Measurements from ENCODE around the gene ARHGAP6. TPM values are rescaled to one million over a fixed set of nuclear protein-coding genes. Genes with fewer than 3 reads are reported as not detected.

ARHGAP6 gene
- total RNA-seq, 4 donors from 2014 or later = 0.64 to 9.5 (median 2.3) TPM

DNA sequence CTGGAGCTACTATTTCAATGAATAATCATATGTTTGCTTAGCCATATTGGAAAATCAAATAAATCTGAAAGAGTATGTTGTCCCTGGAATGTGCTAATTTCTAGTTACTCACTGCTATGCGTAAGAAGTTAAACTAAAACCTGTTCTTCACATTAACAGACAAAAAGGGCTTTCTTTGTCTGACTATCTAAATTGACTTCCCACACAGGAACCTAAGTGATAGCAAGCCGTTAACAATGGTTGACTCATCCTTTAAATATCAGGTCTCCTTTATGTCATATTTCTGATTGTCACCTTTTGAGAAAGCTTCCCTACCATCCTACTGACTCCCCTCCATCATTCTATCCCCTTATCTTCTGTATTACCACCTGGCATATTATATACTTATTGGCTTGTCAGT lies 291.1 kb downstream of the ARHGAP6 start:
- no peaks in the 10 kb centered on the region for H3K36me3 ChIP-seq
- no peak for DNase-seq
- WGBS, 2 donors = 46 to 65% methylated on average over 2 of the region's 2 CpGs
- H3K4me3 ChIP-seq = no peak overlapping the region
- H3K9me3 ChIP-seq = peaks cover 0 to 3% (median 0%) of the 10 kb centered on the region in 3 donors
- no peaks in the 10 kb centered on the region for H3K4me1 ChIP-seq
- no peak overlapping the region for H3K27ac ChIP-seq
- no peaks in the 10 kb centered on the region for H3K27me3 ChIP-seq
- TF ChIP-seq POLR2A (IDR thresholded peaks at IDR 0.05) = no peak
- TF ChIP-seq, protein P1, sequence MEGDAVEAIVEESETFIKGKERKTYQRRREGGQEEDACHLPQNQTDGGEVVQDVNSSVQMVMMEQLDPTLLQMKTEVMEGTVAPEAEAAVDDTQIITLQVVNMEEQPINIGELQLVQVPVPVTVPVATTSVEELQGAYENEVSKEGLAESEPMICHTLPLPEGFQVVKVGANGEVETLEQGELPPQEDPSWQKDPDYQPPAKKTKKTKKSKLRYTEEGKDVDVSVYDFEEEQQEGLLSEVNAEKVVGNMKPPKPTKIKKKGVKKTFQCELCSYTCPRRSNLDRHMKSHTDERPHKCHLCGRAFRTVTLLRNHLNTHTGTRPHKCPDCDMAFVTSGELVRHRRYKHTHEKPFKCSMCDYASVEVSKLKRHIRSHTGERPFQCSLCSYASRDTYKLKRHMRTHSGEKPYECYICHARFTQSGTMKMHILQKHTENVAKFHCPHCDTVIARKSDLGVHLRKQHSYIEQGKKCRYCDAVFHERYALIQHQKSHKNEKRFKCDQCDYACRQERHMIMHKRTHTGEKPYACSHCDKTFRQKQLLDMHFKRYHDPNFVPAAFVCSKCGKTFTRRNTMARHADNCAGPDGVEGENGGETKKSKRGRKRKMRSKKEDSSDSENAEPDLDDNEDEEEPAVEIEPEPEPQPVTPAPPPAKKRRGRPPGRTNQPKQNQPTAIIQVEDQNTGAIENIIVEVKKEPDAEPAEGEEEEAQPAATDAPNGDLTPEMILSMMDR (IDR thresholded peaks at IDR 0.05) = no peak
- intact Hi-C loops (cut with DNase I) = no loop called here

DNA sequence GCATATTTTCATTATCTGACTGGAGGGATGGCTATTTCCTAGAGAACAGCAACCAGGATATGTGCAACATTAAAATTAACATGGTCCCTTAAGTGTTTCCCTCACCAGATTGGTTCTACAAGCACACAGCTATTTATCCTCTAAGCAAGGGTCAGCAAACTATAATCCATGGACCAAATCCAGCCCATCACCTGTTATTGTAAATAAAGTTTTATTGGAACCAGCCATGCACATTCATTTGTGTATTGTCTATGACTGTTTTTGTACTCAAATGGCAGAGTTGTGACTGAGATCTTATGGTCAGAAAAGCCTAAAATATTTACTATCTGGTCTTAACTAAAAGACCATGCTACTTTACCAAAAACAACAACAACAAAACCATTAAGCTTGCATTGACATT lies 294.6 kb downstream of the ARHGAP6 start:
- DNase-seq = no peak
- Histone ChIP-seq H3K27ac (no peak overlapping the region), H3K27me3 (no peaks in the 10 kb centered on the region), H3K36me3 (no peaks in the 10 kb centered on the region), H3K4me3 (no peak overlapping the region), H3K4me1 (no peaks in the 10 kb centered on the region), H3K9me3 (no peaks in the 10 kb centered on the region)
- no peak for TF ChIP-seq POLR2A (IDR thresholded peaks at IDR 0.05)
- TF ChIP-seq, protein P1 (IDR thresholded peaks at IDR 0.05) = no peak
- intact Hi-C loops (cut with DNase I) = no loop called here

DNA sequence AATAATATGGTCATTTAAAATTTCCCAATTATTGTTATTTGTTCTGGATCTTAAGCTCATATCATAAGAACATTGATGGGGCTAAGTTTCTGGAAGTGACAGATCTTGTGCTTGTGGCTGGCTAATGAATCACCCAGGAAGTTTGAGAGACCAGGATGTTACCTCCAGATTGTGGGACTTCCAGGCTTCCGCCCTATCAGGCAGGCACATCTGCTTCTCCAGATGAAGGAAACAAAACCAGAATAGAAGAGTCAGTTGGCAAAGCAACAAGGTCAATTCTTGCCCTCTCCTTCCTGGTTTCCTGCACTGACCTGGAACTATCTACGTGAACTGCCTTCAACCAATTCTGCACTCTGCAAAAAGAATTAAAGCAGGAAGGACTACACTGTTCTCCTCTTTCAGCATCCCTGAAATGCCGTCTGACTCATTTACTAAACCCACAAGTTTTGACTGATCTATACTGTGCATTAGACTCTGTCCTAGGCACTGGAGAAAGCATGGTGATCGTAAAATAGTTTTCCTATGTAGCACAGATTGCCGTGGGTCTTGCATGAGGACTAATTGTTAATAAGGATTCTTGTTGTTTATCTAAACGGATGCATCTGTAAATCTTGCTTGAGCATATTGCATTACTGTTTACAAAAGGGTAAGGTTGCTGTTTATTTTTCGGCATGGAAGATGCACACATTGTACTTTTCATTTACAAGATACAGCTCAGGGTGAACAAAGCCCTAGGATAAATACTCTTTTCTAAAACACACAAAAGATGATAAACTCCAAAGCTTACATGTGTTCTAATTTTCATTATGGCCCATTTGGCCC lies 297.9 kb downstream of the ARHGAP6 start:
- H3K27ac ChIP-seq = no peak overlapping the region
- no peaks in the 10 kb centered on the region for H3K36me3 ChIP-seq
- no peak for TF ChIP-seq POLR2A (IDR thresholded peaks at IDR 0.05)
- TF ChIP-seq, protein P1 (IDR thresholded peaks at IDR 0.05) = no peak
- H3K4me3 ChIP-seq = no peak overlapping the region
- WGBS, 2 donors = 59 to 73% methylated on average over 6 to 7 of the region's 7 CpGs
- H3K4me1 ChIP-seq = no peaks in the 10 kb centered on the region
- H3K27me3 ChIP-seq = no peaks in the 10 kb centered on the region
- no peaks in the 10 kb centered on the region for H3K9me3 ChIP-seq
- intact Hi-C loops (cut with DNase I) = no loop called here
- no peak for DNase-seq

DNA sequence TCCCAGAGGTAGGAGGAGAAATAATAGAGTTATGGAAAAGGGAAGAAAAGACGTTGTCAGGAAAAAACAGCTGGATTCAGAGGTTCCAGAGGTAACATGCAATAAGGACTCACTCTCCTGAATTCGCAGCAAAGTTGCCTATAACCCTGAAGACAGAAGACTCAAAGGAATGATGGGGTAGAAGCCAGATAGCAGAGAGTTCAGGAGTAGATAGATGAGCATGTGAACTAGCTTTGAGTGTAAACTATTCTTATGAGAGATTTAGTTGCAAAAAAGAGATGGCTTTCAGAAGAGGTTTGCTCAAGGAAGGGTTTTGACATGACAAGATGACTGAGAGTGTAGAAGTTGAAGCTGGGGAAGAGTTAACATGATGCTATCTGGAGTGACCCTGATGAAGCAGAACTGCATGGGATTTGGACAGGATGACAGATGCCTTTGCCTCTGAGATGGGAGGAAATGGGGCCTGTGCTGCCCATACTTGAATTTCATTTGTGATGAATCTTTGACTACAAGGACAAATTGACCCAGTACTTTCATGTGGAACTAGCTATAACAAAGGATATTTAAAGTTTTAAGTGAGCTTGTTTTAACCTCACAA lies 298.6 kb downstream of the ARHGAP6 start:
- no peaks in the 10 kb centered on the region for H3K27me3 ChIP-seq
- no peak overlapping the region for H3K4me3 ChIP-seq
- 30 to 74% methylated on average over 2 of the region's 2 CpGs for WGBS, 2 donors
- no peak for DNase-seq
- no peaks in the 10 kb centered on the region for H3K9me3 ChIP-seq
- intact Hi-C loops (cut with DNase I) = no loop called here
- H3K36me3 ChIP-seq = no peaks in the 10 kb centered on the region
- no peaks in the 10 kb centered on the region for H3K4me1 ChIP-seq
- TF ChIP-seq, protein P1 (IDR thresholded peaks at IDR 0.05) = no peak
- no peak for TF ChIP-seq POLR2A (IDR thresholded peaks at IDR 0.05)
- H3K27ac ChIP-seq = no peak overlapping the region

DNA sequence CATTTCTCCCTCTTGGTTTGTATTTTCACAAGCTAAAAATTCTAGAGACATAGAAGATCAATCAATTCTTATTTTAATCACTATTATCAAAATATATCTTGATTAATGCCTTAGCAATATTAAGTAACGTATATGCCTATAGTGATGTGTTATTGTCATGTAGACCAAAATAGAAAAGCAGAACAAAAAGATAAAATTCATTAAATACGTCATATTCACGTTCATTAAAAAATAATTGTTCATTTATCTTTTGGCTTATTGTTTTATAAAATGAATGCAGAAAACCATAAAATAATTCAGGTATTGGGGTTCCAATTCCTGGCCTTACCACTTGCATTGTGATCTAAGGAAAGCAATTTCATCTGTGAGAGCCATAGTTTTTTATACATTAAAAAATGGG lies 300.3 kb downstream of the ARHGAP6 start:
- no peak overlapping the region for H3K27ac ChIP-seq
- H3K9me3 ChIP-seq = no peaks in the 10 kb centered on the region
- no peaks in the 10 kb centered on the region for H3K27me3 ChIP-seq
- intact Hi-C loops (cut with DNase I) = no loop called here
- DNase-seq = no peak
- 82 to 89% methylated on average over 3 of the region's 3 CpGs for WGBS, 2 donors
- TF ChIP-seq, protein P1 (IDR thresholded peaks at IDR 0.05) = no peak
- no peak for TF ChIP-seq POLR2A (IDR thresholded peaks at IDR 0.05)
- H3K4me1 ChIP-seq = no peaks in the 10 kb centered on the region
- H3K4me3 ChIP-seq = no peak overlapping the region
- H3K36me3 ChIP-seq = no peaks in the 10 kb centered on the region
